D721Med (cell line): ENCODE measurements around the gene GTF3C1.
"Not testable (repeated sequence)": the region's sequence is repeated elsewhere in the genome, so short reads cannot be mapped to it uniquely, and the experiment has no call there.

Source experiments
- DNase-seq: peaks from one replicate; pipeline ENCODE4 v3.0.0; 2011; ENCODE audit warnings: low spot score; ENCODE audit not compliant: insufficient read length
- FAIRE-seq: peaks from 2 replicates; lab custom pipeline; 2011; peaks lifted over from hg19 to GRCh38; lab: Jason Lieb, UNC
- CTCF ChIP-seq: IDR thresholded peaks from 2 replicates; pipeline ENCODE4 v1.5.1; 2012; ENCODE audit warnings: mild to moderate bottlenecking, control low read depth; ENCODE audit not compliant: insufficient read depth; ENCODE audit errors: missing control alignments

The GTF3C1 gene

GRCh38 chr16:27461483-27462171, 88.1 kb downstream of the GTF3C1 start:
- no peak for DNase-seq
- no peak for FAIRE-seq
- no peak for TF ChIP-seq CTCF

GRCh38 chr16:27460663-27461482, 88.8 kb downstream of the GTF3C1 start:
- DNase-seq: no peak
- FAIRE-seq: no peak
- TF ChIP-seq CTCF: no peak

GRCh38 chr16:27460213-27460612, 89.5 kb downstream of the GTF3C1 start:
- FAIRE-seq: no peak
- TF ChIP-seq CTCF: no peak
- no peak for DNase-seq

- DNase-seq (no peak), FAIRE-seq (no peak)
- no peak for TF ChIP-seq CTCF
Measured at GRCh38 chr16:27458987-27459688, 90.6 kb downstream of the GTF3C1 start.

- DNase-seq: no peak
- no peak for TF ChIP-seq CTCF
- no peak for FAIRE-seq
Measured at GRCh38 chr16:27458258-27458657, 91.5 kb downstream of the GTF3C1 start.

- DNase-seq: not testable (repeated sequence)
Measured at GRCh38 chr16:27457605-27457900, 92.2 kb downstream of the GTF3C1 start.

GRCh38 chr16:27455700-27456099, 94.0 kb downstream of the GTF3C1 start:
- DNase-seq (no peak), FAIRE-seq (no peak)
- no peak for TF ChIP-seq CTCF

More at GRCh38 chr16:27457605-27457900, 92.2 kb downstream of the GTF3C1 start:
- not testable (repeated sequence) for FAIRE-seq
